Activated CD4-positive, alpha-beta T cell treated with anti-CD3 and anti-CD28 coated beads, Interleukin-2, amount 50 U/mL, for 4 hours (primary cell): ENCODE measurements around the gene STK38L.

Experiments used
- DNase-seq, 2 experiments: peaks; one replicate each; pipeline ENCODE4 v3.0.0-alpha.2; 2020

The STK38L gene

GRCh38 chr12:27359578-27360340 lies 115.7 kb downstream of the STK38L start:
- no peak for DNase-seq

- DNase-seq: no peak
These were observed 117.3 kb downstream of the STK38L start for GRCh38 chr12:27361372-27361771.

DNA sequence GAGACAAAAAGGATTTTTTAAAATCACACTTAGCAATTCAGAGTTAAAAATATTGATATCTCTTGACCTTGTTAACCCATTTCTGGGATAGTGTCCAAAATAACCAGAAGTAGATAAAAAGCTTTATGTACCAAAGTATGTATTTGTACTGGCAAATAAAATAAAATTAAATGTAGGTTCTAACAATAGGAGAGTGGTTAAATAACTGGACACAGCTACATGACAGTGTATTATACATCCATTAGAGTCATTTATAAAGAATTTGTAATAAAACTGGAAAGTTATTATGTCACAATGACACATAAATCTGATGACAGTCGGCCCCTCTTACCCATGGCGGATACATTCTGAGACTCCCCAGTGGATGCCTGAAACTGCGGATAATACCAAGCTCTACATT lies 122.5 kb downstream of the STK38L start:
- no peak for DNase-seq

DNA sequence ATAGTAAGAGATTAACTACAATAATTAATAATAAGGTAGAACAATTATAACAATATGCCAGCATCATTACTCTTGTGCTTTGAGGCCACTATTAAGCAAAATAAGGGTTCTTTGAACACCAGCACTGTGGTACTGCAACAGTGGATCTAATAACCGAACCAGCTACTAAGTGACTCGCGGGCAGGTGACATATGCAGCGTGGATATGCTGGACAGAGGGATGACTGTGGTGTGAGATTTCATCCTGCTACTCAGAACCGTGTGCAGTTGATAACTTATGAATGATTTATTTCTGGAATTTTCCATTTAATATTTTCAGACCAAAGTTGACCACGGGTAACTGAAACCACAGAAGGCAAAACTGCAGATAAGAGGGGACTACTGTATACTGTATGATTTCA lies 123.0 kb downstream of the STK38L start:
- DNase-seq: no peak
